ENCODE results near the gene MINAR1. TPM values are rescaled to one million over a fixed set of nuclear protein-coding genes. Genes with fewer than 3 reads are reported as not detected.

The MINAR1 gene
- total RNA-seq, 1 donor from 2014 or later, result 1.5 TPM

DNA sequence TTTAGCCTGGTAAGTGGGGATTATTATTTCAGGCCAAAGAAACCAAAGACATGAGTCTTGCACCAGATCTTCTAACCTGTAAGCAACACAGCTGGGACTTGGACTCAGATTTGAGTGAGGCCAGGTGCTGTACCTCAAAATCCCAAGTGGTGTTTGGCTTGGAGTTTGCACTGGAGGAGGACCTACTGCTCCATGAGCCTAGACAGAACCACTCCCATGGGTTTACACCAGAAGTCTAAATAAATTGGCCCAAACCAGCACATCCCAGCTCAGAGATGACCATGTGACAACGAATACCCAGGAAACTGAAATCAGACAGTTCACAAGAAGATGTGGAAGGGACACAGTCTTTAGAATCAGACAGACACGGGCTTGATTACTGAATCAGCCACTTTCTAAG, 47.5 kb downstream of the MINAR1 start:
- Mint-ChIP-seq H3K27ac (no peak overlapping the region), H3K4me3 (no peak overlapping the region), H3K9me3 (no peaks in the 10 kb centered on the region), H3K27me3 (ENCODE audit: insufficient read depth, low read depth) (peaks cover 6% of the 10 kb centered on the region), H3K36me3 (no peaks in the 10 kb centered on the region), H3K4me1 (no peaks in the 10 kb centered on the region)
- H3K79me2 ChIP-seq (ENCODE audit: low read depth), result no peaks in the 10 kb centered on the region
- no peak overlapping the region for H3K9ac ChIP-seq
- no peak for DNase-seq (ENCODE audit: low spot score)
- TF ChIP-seq, protein P1, sequence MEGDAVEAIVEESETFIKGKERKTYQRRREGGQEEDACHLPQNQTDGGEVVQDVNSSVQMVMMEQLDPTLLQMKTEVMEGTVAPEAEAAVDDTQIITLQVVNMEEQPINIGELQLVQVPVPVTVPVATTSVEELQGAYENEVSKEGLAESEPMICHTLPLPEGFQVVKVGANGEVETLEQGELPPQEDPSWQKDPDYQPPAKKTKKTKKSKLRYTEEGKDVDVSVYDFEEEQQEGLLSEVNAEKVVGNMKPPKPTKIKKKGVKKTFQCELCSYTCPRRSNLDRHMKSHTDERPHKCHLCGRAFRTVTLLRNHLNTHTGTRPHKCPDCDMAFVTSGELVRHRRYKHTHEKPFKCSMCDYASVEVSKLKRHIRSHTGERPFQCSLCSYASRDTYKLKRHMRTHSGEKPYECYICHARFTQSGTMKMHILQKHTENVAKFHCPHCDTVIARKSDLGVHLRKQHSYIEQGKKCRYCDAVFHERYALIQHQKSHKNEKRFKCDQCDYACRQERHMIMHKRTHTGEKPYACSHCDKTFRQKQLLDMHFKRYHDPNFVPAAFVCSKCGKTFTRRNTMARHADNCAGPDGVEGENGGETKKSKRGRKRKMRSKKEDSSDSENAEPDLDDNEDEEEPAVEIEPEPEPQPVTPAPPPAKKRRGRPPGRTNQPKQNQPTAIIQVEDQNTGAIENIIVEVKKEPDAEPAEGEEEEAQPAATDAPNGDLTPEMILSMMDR (IDR thresholded peaks at IDR 0.05), result no peak
- no peak for TF ChIP-seq EZH2 (IDR thresholded peaks at IDR 0.05)
- no peak for TF ChIP-seq EZH2phosphoT487 (IDR thresholded peaks at IDR 0.05)
- H3K27ac ChIP-seq, result no peak overlapping the region
- H3K4me1 ChIP-seq, result no peaks in the 10 kb centered on the region
- H4K20me1 ChIP-seq (ENCODE audit: low read depth), result no peaks in the 10 kb centered on the region
- H3K9me3 ChIP-seq (ENCODE audit: low read depth), result peaks cover 8% of the 10 kb centered on the region
- H3F3A ChIP-seq (ENCODE audit: low read depth), result peaks cover 11% of the 10 kb centered on the region
- no peak overlapping the region for H3K4me2 ChIP-seq
- no peaks in the 10 kb centered on the region for H3K27me3 ChIP-seq
- no peak overlapping the region for H3K4me3 ChIP-seq
- no peaks in the 10 kb centered on the region for H3K36me3 ChIP-seq
- no peak overlapping the region for H2AFZ ChIP-seq (replicated peaks)

DNA sequence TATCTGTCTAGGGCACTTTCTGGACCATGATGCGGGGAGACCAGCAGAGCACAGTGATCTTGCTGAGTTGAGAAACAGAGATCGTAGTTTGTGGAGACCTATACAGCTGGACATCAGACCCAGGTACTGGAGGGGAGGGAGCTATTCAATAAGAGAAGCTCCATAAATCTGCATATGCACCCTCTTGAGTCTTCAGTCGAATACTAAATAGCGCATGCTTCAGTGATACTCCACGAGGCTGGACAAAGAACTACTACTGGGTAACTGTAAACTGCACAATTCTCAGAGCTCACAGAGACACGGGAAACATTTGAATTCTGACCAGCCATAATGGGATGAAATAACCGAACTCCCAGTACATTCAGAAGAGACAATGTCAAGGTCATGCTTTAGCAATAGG, 49.7 kb downstream of the MINAR1 start:
- no peak overlapping the region for H3K4me3 ChIP-seq
- TF ChIP-seq EZH2phosphoT487 (IDR thresholded peaks at IDR 0.05) (no peak), EZH2 (IDR thresholded peaks at IDR 0.05) (no peak)
- TF ChIP-seq, protein P1 (IDR thresholded peaks at IDR 0.05), result no peak
- no peak overlapping the region for H3K27ac Mint-ChIP-seq
- H3K36me3 ChIP-seq, result no peaks in the 10 kb centered on the region
- peaks cover 11% of the 10 kb centered on the region for H3F3A ChIP-seq (ENCODE audit: low read depth)
- no peak overlapping the region for H3K27ac ChIP-seq
- no peak overlapping the region for H3K4me2 ChIP-seq
- no peak overlapping the region for H2AFZ ChIP-seq (replicated peaks)
- peaks cover 6% of the 10 kb centered on the region for H3K27me3 Mint-ChIP-seq (ENCODE audit: insufficient read depth, low read depth)
- no peaks in the 10 kb centered on the region for H3K4me1 ChIP-seq
- no peak overlapping the region for H3K9ac ChIP-seq
- no peak for DNase-seq (ENCODE audit: low spot score)
- no peaks in the 10 kb centered on the region for H3K36me3 Mint-ChIP-seq
- H4K20me1 ChIP-seq (ENCODE audit: low read depth), result no peaks in the 10 kb centered on the region
- peaks cover 8% of the 10 kb centered on the region for H3K9me3 ChIP-seq (ENCODE audit: low read depth)
- no peaks in the 10 kb centered on the region for H3K79me2 ChIP-seq (ENCODE audit: low read depth)
- H3K4me1 Mint-ChIP-seq, result no peaks in the 10 kb centered on the region
- no peaks in the 10 kb centered on the region for H3K27me3 ChIP-seq
- no peak overlapping the region for H3K4me3 Mint-ChIP-seq
- H3K9me3 Mint-ChIP-seq, result no peaks in the 10 kb centered on the region

Other genes starting within 250 kb of the MINAR1 start
- gene ANKRD34C, start 149.6 kb upstream of the MINAR1 start, total RNA-seq (ENCODE audit: low replicate concordance), result not detected in 2 replicates
- gene TMED3, start 121.2 kb upstream of the MINAR1 start, total RNA-seq (ENCODE audit: low replicate concordance), result 28.5 and 48.6 TPM in 2 replicates